NCI-H146 treated with DMSO at 0.1 percent for 48 hours (cell line): ENCODE results near the gene TAOK1.
"Not testable (repeated sequence)": the region's sequence is repeated elsewhere in the genome, so short reads cannot be mapped to it uniquely, and the experiment has no call there.

Experiments
- DNase-seq: peaks from one replicate; lab custom pipeline; 2025; ENCODE audit not compliant: unreplicated experiment; lab: John Stamatoyannopoulos, UW

Gene TAOK1

GRCh38 chr17:29443041-29443739 lies 53.0 kb downstream of the TAOK1 start:
- no peak for DNase-seq

GRCh38 chr17:29444589-29444988 lies 54.4 kb downstream of the TAOK1 start:
- DNase-seq, result no peak

GRCh38 chr17:29445844-29446243 lies 55.7 kb downstream of the TAOK1 start:
- no peak for DNase-seq

- DNase-seq, result no peak
Observed at GRCh38 chr17:29449865-29450671, 59.9 kb downstream of the TAOK1 start.

- DNase-seq, result no peak
Observed at GRCh38 chr17:29451121-29451742, 61.1 kb downstream of the TAOK1 start.

GRCh38 chr17:29458066-29458465 lies 67.9 kb downstream of the TAOK1 start:
- DNase-seq, result no peak

GRCh38 chr17:29461483-29462206 lies 71.5 kb downstream of the TAOK1 start:
- DNase-seq, result no peak

GRCh38 chr17:29469276-29469675 lies 79.1 kb downstream of the TAOK1 start:
- DNase-seq, result no peak

- not testable (repeated sequence) for DNase-seq
Observed at GRCh38 chr17:29473437-29473836, 83.3 kb downstream of the TAOK1 start.

- no peak for DNase-seq
Observed at GRCh38 chr17:29474297-29474696, 84.1 kb downstream of the TAOK1 start.

- DNase-seq, result no peak
Observed at GRCh38 chr17:29475891-29476290, 85.7 kb downstream of the TAOK1 start.

GRCh38 chr17:29480249-29480928 lies 90.2 kb downstream of the TAOK1 start:
- DNase-seq, result not testable (repeated sequence)

- DNase-seq, result no peak
Observed at GRCh38 chr17:29483503-29483902, 93.3 kb downstream of the TAOK1 start.

GRCh38 chr17:29495011-29495410 lies 104.8 kb downstream of the TAOK1 start:
- DNase-seq, result no peak

- no peak for DNase-seq
Observed at GRCh38 chr17:29504711-29505110, 114.5 kb downstream of the TAOK1 start.

GRCh38 chr17:29505836-29506235 lies 115.7 kb downstream of the TAOK1 start:
- DNase-seq, result no peak

GRCh38 chr17:29510953-29511352 lies 120.8 kb downstream of the TAOK1 start:
- no peak for DNase-seq

GRCh38 chr17:29514792-29515191 lies 124.6 kb downstream of the TAOK1 start:
- no peak for DNase-seq

GRCh38 chr17:29518359-29518758 lies 128.2 kb downstream of the TAOK1 start:
- DNase-seq, result no peak

GRCh38 chr17:29524692-29525091 lies 134.5 kb downstream of the TAOK1 start:
- DNase-seq, result no peak

- no peak for DNase-seq
Observed at GRCh38 chr17:29526322-29526721, 136.2 kb downstream of the TAOK1 start.
